A673 (cell line): ENCODE data around the gene BCAS1. TPM values are rescaled to one million over a fixed set of nuclear protein-coding genes. Genes with fewer than 3 reads are reported as not detected.

Source experiments
- BruUV-seq: library from RNA; stranded (reverse); fragments of 400-500 nt; replicated peaks from 2 replicates; lab custom pipeline; 2021; lab: Mats Ljungman, UMichigan
- CTCF ChIA-PET: fragments of 300-600 bp; sonication (Branson Sonifier 250); formaldehyde crosslinking; loops from one replicate; lab custom pipeline; 2022; ENCODE audit warnings: antibody characterized with exemption; lab: Charles Lee
- POLR2A ChIA-PET: fragments of 300-600 bp; sonication (Branson Sonifier 250); formaldehyde crosslinking; loops from one replicate; lab custom pipeline; 2022; ENCODE audit warnings: antibody characterized with exemption; ENCODE audit not compliant: low non-redundant PET; lab: Charles Lee
- DNase-seq: peaks from one replicate; pipeline ENCODE4 v3.0.0-alpha.2; 2015; ENCODE audit warnings: low spot score
- H3K27ac ChIP-seq: fragments of 200-600 bp; sonication (generic); 2 replicates; pipeline ENCODE4 v1.5.1; 2016; ENCODE audit warnings: mixed run types, low read depth, mild to moderate bottlenecking, mixed read lengths, antibody characterized with exemption, low read length; ENCODE audit not compliant: poor library complexity, severe bottlenecking
- H3K27me3 ChIP-seq: fragments of 200-600 bp; sonication (generic); replicated peaks from 2 replicates; pipeline ENCODE4 v1.6.1; 2017; ENCODE audit warnings: mixed run types, low read depth, mild to moderate bottlenecking, mixed read lengths, antibody characterized with exemption, low read length; ENCODE audit not compliant: insufficient read depth, poor library complexity
- H3K36me3 ChIP-seq: fragments of 200-600 bp; sonication (generic); 2 replicates; pipeline ENCODE4 v1.6.1; 2016; ENCODE audit warnings: mixed run types, mild to moderate bottlenecking, mixed read lengths, antibody characterized with exemption, low read length; ENCODE audit not compliant: insufficient read depth, poor library complexity, severe bottlenecking
- H3K4me1 ChIP-seq: fragments of 200-600 bp; sonication (generic); 2 replicates; pipeline ENCODE4 v1.6.1; 2017; ENCODE audit warnings: mixed run types, mild to moderate bottlenecking, mixed read lengths, antibody characterized with exemption, low read length; ENCODE audit not compliant: insufficient read depth, poor library complexity, severe bottlenecking
- H3K4me3 ChIP-seq: fragments of 200-600 bp; sonication (generic); 2 replicates; pipeline ENCODE4 v1.5.1; 2016; ENCODE audit warnings: low read depth, mixed run types, mild to moderate bottlenecking, mixed read lengths, low read length; ENCODE audit not compliant: poor library complexity, severe bottlenecking
- H3K9me3 ChIP-seq: fragments of 200-600 bp; sonication (generic); 2 replicates; pipeline ENCODE4 v1.6.1; 2016; ENCODE audit warnings: mixed run types, low read depth, mild to moderate bottlenecking, mixed read lengths, antibody characterized with exemption, low read length; ENCODE audit not compliant: poor library complexity, severe bottlenecking
- EZH2 ChIP-seq: fragments of 200-600 bp; sonication (generic); IDR thresholded peaks from 2 replicates; pipeline ENCODE4 v1.6.1; 2017; ENCODE audit warnings: borderline replicate concordance, low read depth, mild to moderate bottlenecking, mixed read lengths, antibody characterized with exemption, low read length; ENCODE audit not compliant: poor library complexity, severe bottlenecking
- intact Hi-C: fragments of 100-400 bp; cut with micrococcal nuclease; formaldehyde crosslinking; loops from one replicate; pipeline ENCODE4 v1.10.0; 2022; ENCODE audit not compliant: unreplicated experiment
- total RNA-seq: library from RNA; stranded (reverse); gene quantifications from 2 replicates; pipeline ENCODE4 v1.2.3, GENCODE V29; 2021
- TF ChIP-seq, protein P1 (sequence below): fragments of 300-800, 200-600 bp; sonication (generic); conservative IDR thresholded peaks from 2 replicates; pipeline ENCODE4 v1.5.1; 2017; ENCODE audit warnings: low read depth, mild to moderate bottlenecking, antibody characterized with exemption, low read length, moderate library complexity, mixed read lengths

Gene BCAS1
- total RNA-seq, 1 experiment from 2014 or later: 1.4 TPM

DNA sequence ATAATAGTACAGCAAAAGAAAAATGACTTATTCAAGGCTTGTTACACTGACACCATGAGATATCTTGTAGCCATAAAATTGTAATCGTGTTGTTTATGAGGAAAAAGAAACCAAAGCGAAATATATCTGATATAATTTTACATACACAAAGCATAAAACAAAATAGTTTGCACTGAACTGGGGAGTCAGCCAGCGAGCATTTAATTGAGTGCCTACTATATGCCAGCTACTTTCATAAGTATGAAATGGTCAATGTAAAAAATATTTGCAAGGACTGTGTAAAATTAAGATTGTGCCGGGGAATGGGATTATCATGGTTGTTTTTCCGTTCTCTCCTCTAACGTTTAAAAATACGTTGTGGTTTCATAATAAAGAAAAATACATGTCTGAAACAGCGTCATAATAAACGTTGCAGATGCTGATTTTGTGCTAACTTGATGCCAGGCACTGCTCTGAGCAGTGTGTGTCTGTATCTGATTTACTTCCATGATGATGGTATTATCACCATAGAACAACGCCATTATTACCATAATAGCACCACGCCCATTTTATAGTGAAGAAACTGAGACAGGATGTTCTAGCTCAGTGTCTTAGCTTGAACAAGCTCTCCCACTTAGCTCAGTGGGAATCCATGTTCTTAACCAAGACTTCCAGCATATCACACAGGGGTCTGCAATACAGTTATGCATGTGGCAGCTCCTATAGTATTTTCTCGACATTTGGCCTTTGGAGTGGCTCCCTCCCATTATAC is 144.6 kb downstream of the BCAS1 start:
- Histone ChIP-seq H3K4me3 (no peak overlapping the region), H3K4me1 (peaks cover 36% of the 10 kb centered on the region), H3K27ac (peak overlapping the region; percentile 69), H3K9me3 (no peaks in the 10 kb centered on the region), H3K27me3 (no peaks in the 10 kb centered on the region), H3K36me3 (no peaks in the 10 kb centered on the region)
- CTCF ChIA-PET: no interaction called here
- no peak for TF ChIP-seq EZH2
- TF ChIP-seq, protein P1, sequence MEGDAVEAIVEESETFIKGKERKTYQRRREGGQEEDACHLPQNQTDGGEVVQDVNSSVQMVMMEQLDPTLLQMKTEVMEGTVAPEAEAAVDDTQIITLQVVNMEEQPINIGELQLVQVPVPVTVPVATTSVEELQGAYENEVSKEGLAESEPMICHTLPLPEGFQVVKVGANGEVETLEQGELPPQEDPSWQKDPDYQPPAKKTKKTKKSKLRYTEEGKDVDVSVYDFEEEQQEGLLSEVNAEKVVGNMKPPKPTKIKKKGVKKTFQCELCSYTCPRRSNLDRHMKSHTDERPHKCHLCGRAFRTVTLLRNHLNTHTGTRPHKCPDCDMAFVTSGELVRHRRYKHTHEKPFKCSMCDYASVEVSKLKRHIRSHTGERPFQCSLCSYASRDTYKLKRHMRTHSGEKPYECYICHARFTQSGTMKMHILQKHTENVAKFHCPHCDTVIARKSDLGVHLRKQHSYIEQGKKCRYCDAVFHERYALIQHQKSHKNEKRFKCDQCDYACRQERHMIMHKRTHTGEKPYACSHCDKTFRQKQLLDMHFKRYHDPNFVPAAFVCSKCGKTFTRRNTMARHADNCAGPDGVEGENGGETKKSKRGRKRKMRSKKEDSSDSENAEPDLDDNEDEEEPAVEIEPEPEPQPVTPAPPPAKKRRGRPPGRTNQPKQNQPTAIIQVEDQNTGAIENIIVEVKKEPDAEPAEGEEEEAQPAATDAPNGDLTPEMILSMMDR: no peak
- no TSS peak for BruUV-seq
- POLR2A ChIA-PET: no interaction called here
- intact Hi-C loops: no loop called here
- DNase-seq: no peak

DNA sequence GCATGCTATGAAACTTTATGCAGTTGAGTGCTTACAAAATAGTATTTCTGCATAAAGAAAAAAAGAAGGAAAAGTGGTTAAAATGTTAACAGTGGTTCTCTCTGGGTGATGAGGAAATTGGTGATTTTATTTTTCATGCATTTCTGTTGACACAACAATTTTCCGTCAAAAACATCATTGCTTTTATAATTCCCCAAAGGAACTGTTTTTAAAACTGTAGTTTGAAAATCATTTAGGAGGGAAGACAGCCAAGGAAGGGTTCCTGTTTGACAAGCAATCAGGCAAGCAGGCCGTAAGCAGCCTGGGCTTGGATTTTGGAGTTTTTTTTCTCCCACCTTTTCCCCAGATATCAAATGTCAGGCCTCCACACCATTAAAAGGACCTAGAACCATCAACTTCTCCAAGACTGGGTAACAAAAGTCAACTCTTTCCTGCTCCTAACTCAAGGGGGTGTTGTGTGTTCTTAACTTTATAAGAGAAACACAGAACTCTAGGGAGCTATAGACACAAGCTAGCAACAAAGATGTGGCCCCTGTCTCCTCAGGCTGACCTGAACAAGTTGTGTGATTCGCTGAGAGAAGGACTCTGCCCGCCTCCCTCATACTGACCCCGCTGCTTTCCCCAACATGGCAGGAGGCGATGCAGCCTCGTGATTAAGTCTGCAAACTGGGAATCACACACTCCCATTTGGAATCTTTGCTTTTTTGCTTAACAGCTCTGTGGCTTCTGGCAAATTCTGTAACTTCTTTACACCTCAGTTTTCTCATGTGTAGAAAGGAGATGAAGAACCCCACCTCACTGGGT is 146.6 kb downstream of the BCAS1 start:
- TF ChIP-seq EZH2: no peak
- TF ChIP-seq, protein P1: no peak
- H3K4me1 ChIP-seq: peaks cover 46% of the 10 kb centered on the region
- ChIA-PET CTCF (no interaction called here), POLR2A (no interaction called here)
- H3K27me3 ChIP-seq: no peaks in the 10 kb centered on the region
- no peak overlapping the region for H3K27ac ChIP-seq
- no TSS peak for BruUV-seq
- no peak for DNase-seq
- H3K36me3 ChIP-seq: no peaks in the 10 kb centered on the region
- no peaks in the 10 kb centered on the region for H3K9me3 ChIP-seq
- H3K4me3 ChIP-seq: no peak overlapping the region
- intact Hi-C loops: no loop called here

DNA sequence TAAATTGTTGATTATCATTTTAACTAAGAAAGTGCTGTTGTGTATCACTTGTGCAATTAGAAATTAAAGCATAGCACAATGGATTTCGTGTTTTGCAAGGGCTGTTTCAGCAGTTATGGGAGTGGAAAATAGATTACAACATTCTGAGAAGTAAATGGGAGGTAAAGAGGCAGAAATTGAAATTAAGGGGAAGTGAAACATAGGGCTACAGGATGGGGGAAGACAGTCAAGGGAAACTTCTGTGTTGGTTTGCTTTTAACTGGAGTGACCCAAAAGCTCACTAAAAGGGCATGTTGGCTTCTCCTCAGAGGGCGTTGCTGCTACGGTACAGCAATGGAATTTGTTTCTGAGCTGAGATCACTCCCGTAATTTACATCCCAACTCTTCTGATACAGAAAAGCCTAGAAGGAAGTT is 147.5 kb downstream of the BCAS1 start:
- DNase-seq: no peak
- intact Hi-C loops: no loop called here
- Histone ChIP-seq H3K27ac (peak overlapping the region; percentile 43), H3K27me3 (no peaks in the 10 kb centered on the region), H3K4me1 (peaks cover 53% of the 10 kb centered on the region), H3K4me3 (no peak overlapping the region), H3K36me3 (no peaks in the 10 kb centered on the region), H3K9me3 (no peaks in the 10 kb centered on the region)
- BruUV-seq: no TSS peak
- ChIA-PET POLR2A (no interaction called here), CTCF (no interaction called here)
- no peak for TF ChIP-seq EZH2
- TF ChIP-seq, protein P1: no peak
